Measurements from ENCODE around the gene SLC32A1. TPM values are rescaled to one million over a fixed set of nuclear protein-coding genes. Genes with fewer than 3 reads are reported as not detected.
A peak's percentile ranks its signal among the peaks of the same experiment; 100 is the strongest.

The SLC32A1 gene
- under 1 TPM in 1 of 2 donors, not detected in 1; 0.11 TPM for total RNA-seq

DNA sequence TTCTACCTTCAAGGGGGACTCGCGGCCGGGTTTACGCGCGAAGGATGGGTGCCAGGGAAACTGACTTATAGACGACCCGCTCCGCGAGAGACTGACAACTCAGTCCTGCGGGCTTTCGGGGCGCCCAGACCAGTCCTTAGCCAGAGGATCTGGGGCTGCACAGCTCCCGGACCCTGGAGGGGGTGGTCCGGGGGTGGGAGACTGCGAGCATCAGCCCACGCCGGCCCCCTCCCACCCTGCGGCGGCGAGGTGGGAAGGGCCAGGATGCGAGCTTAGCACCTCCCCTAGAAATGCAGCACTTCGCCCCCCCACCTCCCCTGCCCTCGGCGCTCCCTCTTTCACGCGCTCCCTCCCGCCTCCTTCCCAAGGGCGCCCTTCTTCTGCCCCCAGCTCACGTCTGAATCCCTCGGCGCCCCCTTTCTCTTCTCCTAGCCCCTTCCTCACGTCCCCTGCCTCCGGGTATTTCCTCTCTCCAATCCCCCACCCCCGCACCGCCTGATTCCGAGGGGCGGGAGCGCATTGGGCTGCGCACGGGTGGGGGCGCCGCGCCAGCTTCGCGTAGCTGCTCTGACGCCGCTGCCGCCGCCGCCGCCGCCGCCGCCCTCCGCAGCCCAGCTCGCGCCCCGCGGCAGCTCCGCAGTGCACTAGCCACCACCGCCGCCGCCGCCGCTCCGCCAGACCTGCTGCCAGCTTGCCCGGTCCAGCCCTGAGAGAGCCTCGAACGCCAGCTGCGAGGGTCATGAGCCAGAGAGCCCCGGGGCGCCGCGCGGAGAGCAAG is at the start of gene SLC32A1:
TSS of gene SLC32A1 (plus strand) at position 639 of the 778 bp plus-strand sequence. CDS start 239 bp downstream, outside the sequence.
- Mint-ChIP-seq H3K36me3 (ENCODE audit: low read depth) (peaks cover 10% of the 10 kb centered on the region), H3K4me1 (peaks cover 17% of the 10 kb centered on the region), H3K27me3 (peaks cover 77% of the 10 kb centered on the region), H3K27ac (no peak within 1 kb of the TSS), H3K9me3 (no peaks in the 10 kb centered on the region), H3K4me3 (peak within 1 kb of the TSS; percentile 40)
- ATAC-seq (replicated peaks), result no peak

DNA sequence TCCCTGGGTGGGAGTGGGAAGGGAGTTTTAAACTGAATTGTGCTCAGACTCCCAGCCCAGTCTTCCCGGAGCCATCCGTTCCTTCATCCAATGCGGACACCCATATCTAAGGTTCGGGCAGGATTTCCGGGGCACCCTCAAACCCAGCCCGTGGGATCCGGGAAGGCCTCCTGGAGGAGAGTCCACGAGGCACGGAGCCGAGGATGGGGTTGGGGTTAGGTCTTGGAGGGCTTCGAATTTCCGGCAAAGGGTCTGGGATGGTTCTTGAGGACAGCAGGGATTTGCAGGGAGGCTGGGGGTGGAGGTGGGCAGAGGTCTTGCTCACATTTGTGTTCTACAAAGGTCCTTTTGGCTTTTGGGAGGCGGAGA is 49.5 kb upstream of the SLC32A1 start:
- Mint-ChIP-seq H3K36me3 (ENCODE audit: low read depth) (no peaks in the 10 kb centered on the region), H3K4me1 (peaks cover 4% of the 10 kb centered on the region), H3K27ac (no peak overlapping the region), H3K4me3 (peak overlapping the region; percentile 80), H3K27me3 (peaks cover 21% of the 10 kb centered on the region), H3K9me3 (no peaks in the 10 kb centered on the region)
- ATAC-seq (replicated peaks), result no peak

DNA sequence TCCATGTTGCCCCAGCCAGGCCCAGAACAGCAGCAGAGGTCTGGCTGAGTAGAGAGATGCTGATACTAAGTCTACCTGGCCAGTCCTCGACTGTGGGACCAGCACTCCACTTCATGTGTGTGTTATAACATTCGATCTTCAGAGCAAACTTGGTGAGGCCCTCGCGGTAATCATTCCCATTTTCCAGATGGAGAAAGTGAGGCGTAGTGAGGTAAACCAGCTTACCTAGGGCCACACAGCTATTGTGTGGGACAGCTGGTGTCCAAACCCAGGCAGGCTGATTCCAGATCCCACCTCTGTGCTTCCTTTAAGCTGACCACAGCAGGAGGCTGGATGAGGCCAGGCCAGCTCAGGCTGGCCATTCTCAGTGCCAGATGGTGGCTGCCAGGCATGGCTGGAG is 47.7 kb upstream of the SLC32A1 start:
- no peak for ATAC-seq (replicated peaks)
- peaks cover 10% of the 10 kb centered on the region for H3K9me3 Mint-ChIP-seq
- no peaks in the 10 kb centered on the region for H3K36me3 Mint-ChIP-seq (ENCODE audit: low read depth)
- no peak overlapping the region for H3K27ac Mint-ChIP-seq
- peaks cover 31% of the 10 kb centered on the region for H3K27me3 Mint-ChIP-seq
- no peak overlapping the region for H3K4me3 Mint-ChIP-seq
- H3K4me1 Mint-ChIP-seq, result peaks cover 4% of the 10 kb centered on the region

DNA sequence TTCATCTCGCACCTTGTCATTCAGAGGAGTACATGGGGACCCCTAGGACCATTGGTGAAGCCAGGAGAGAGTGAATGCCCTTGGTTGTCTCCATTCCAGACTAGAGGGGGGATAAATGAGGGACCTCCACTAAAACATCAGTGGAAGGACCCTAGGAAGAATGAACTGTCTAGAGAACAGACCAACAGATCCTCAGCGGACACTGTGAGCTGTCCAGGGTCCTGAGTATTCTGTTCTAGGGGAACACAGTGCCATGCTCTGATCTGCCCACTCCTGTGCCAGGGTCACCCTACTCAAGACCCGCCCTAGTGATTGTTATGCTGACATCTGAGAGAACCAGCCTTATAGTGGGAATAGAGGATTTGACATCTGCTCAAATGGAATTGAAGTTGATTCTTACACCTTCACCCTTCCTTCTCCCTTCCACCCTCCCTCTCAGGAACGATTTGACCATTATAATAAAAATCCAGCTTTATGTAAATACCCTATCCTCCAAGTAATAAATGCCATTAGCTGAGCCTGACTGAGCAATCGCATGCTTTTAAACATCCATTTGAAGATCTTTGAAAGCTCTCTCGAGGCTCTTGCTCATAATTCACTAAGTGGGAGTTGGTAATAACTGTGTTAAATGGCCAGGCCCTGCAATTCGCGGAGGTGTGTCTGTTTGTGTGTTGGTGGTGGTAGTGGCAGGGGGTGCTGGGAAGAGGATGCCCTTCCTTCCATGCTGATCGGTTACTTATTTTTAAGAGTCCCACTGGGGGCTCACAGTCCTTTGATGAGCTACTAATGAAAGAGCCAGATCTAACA is 43.6 kb upstream of the SLC32A1 start:
- H3K36me3 Mint-ChIP-seq (ENCODE audit: low read depth), result no peaks in the 10 kb centered on the region
- no peak overlapping the region for H3K4me3 Mint-ChIP-seq
- peaks cover 55% of the 10 kb centered on the region for H3K27me3 Mint-ChIP-seq
- no peak for ATAC-seq (replicated peaks)
- no peak overlapping the region for H3K27ac Mint-ChIP-seq
- H3K4me1 Mint-ChIP-seq, result no peaks in the 10 kb centered on the region
- peaks cover 10% of the 10 kb centered on the region for H3K9me3 Mint-ChIP-seq

DNA sequence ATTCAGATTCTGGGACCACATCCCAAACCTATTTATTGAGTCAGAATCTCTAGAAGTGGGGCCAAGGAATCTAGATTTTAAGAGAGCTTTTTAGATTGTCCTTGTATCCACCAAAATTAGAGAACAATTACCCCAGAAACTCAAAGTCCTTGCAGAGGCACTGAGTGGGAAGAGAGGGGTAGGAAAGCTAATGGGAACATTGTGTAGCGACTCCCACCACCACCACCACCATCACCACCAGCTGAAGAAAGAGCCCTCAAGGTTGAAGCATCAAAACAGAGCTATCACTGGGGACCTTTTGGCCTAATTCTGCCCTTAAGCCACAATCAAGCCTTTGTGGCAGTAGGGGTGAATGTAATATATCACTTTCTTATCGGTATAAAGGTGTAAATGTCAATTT is 39.0 kb upstream of the SLC32A1 start:
- no peak overlapping the region for H3K27ac Mint-ChIP-seq
- peaks cover 7% of the 10 kb centered on the region for H3K9me3 Mint-ChIP-seq
- no peak for ATAC-seq (replicated peaks)
- H3K4me1 Mint-ChIP-seq, result no peaks in the 10 kb centered on the region
- no peaks in the 10 kb centered on the region for H3K36me3 Mint-ChIP-seq (ENCODE audit: low read depth)
- H3K4me3 Mint-ChIP-seq, result no peak overlapping the region
- peaks cover 68% of the 10 kb centered on the region for H3K27me3 Mint-ChIP-seq

DNA sequence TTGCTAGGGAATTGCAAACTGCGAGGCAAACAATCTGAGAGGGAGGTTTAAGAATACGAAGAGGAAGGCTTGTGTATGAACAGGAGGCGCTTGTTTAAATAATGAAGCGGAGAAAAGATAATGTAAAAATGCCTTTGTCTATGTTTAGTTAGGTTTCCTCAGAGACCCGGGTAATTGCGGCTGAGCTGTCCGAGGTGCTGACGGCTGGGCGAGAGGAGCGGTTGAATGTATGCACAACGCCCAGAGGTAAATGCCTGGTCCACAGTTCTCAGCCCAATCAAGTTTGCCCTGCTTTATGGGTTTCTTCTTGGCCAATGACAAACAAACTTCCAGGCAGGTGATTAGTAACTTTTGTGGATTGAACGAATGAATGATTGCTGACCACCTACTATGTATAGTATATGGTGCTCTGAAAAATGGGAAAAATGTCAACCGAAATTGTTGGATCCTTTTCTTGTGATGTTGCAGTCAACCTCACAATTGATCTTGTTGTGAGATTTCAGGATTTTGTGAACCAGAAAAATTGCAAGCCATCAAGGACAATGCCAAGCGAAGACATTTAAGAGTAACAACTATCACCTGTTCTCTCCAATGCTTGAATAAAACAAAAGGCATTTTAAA is 38.3 kb upstream of the SLC32A1 start:
- Mint-ChIP-seq H3K36me3 (ENCODE audit: low read depth) (no peaks in the 10 kb centered on the region), H3K27me3 (peaks cover 66% of the 10 kb centered on the region), H3K27ac (no peak overlapping the region), H3K4me1 (no peaks in the 10 kb centered on the region), H3K4me3 (no peak overlapping the region), H3K9me3 (peaks cover 4% of the 10 kb centered on the region)
- no peak for ATAC-seq (replicated peaks)

DNA sequence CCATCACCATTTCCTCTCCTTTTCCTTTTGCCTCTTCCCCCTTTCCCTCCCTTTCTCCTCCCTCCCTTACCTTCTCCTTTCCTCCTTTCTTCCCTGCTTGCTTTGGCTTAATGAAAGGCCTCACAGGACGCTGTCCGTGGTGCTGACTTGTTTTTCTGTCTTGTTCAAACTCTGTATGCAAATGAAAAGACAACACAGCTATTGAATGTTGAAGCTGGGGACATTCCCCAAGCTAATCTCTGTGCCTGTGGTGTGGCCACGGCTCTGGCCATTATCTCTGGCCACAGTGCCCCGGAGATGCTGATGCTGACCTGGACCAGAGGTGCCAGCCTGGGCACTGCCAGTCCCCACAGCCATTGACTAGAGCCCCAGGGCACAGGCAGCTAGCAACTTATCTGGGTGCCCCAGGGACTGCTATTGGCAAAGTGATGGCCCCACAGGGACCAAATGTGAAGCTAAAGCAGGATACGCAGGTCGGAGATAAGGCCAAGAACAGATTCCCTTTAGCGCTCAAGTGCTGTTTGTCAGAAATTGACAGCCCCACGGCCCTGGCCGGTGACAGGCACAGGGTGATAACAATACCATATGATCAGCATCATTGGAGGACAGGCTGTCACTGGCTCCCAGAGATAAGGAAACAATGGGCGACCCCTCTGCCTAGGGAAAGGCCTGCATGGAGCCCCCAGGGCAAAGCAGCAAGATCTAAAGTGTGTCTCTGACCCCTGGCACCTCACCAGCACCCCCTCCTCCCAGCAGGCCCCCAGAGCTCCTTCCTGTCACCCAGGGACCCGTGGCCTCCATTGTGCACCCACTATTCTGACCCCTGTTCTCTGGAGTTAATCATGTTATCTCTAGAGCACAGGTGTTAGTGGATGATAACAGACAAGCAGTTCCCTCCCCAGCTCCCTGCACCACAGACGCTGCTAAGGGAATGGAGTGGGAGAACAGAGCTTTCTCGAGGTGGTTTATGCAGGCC is 31.6 kb upstream of the SLC32A1 start:
- no peak for ATAC-seq (replicated peaks)
- Mint-ChIP-seq H3K27me3 (peaks cover 33% of the 10 kb centered on the region), H3K36me3 (ENCODE audit: low read depth) (no peaks in the 10 kb centered on the region), H3K27ac (no peak overlapping the region), H3K9me3 (peaks cover 10% of the 10 kb centered on the region), H3K4me1 (no peaks in the 10 kb centered on the region), H3K4me3 (no peak overlapping the region)

DNA sequence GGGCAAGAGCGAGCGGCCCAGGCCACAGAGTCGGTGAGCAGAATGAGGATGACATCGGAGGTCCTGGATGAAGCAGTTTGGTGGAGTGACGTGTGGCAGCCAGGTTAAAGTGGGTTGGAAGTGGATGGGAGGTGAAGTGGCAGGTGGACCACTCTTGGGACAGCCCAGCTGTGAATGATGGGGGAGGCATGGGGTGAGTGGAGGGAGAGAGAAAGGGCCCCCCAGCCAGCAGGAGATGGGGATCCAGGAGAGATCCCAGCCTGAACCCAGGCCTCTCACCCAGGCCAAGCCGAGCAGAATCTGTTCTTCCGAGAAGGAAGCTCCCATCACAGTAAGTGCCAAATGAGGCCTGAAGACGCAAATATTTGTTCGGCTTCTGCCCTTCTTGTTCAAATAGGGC is 27.0 kb upstream of the SLC32A1 start:
- H3K4me1 Mint-ChIP-seq, result no peaks in the 10 kb centered on the region
- H3K9me3 Mint-ChIP-seq, result peaks cover 8% of the 10 kb centered on the region
- peaks cover 15% of the 10 kb centered on the region for H3K27me3 Mint-ChIP-seq
- ATAC-seq (replicated peaks), result no peak
- H3K4me3 Mint-ChIP-seq, result no peak overlapping the region
- H3K36me3 Mint-ChIP-seq (ENCODE audit: low read depth), result no peaks in the 10 kb centered on the region
- no peak overlapping the region for H3K27ac Mint-ChIP-seq

- peaks cover 5% of the 10 kb centered on the region for H3K9me3 Mint-ChIP-seq
- ATAC-seq (replicated peaks), result no peak
- H3K4me3 Mint-ChIP-seq, result no peak overlapping the region
Measured at GRCh38 chr20:38698541-38698940, 25.7 kb upstream of the SLC32A1 start.

DNA sequence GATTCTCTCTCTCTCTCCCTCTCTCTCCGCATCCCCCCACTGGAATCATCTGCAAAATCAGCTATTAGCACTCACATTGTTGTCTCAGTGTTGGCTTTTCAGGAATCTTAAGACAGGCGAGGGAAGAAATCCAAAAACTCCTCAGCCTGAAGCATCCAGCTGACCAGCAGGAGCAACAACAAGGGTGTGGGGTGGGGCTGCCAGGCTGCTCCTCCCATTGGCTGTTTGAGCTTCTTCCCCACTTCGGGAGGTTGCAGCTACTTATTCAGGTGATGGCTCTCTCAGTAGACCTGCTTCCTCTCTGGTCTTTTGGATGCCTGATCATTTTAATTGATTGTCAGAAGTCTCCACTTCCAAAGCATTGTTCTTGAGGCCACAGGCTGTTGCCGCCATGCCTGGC is 24.1 kb upstream of the SLC32A1 start:
- Mint-ChIP-seq H3K36me3 (ENCODE audit: low read depth) (no peaks in the 10 kb centered on the region), H3K27ac (no peak overlapping the region), H3K4me3 (no peak overlapping the region), H3K4me1 (no peaks in the 10 kb centered on the region), H3K9me3 (no peaks in the 10 kb centered on the region), H3K27me3 (peaks cover 23% of the 10 kb centered on the region)
- no peak for ATAC-seq (replicated peaks)

More at GRCh38 chr20:38698541-38698940, 25.7 kb upstream of the SLC32A1 start:
- H3K36me3 Mint-ChIP-seq (ENCODE audit: low read depth), result no peaks in the 10 kb centered on the region
- peaks cover 19% of the 10 kb centered on the region for H3K27me3 Mint-ChIP-seq
- H3K4me1 Mint-ChIP-seq, result no peaks in the 10 kb centered on the region
- no peak overlapping the region for H3K27ac Mint-ChIP-seq

DNA sequence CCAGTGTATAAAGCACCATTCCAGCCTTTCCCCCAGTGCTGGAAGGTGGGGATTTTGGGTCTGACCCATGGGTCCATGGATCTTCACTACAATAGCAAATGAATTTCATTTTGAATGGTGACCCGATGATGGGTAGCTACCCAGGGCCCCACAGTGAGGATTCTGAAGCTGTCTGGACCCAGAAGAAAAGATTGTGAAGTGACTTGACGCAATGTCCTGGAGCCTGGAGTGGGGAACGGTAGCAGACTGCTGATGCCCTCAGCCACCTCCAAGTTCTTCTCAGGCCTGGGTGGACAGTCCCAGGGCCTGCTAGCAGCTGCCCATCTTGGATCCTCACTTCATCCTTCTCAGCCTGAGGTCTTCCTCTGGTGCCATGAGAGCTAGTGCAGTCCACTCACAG is 23.4 kb upstream of the SLC32A1 start:
- Mint-ChIP-seq H3K4me3 (no peak overlapping the region), H3K9me3 (no peaks in the 10 kb centered on the region), H3K4me1 (no peaks in the 10 kb centered on the region), H3K36me3 (ENCODE audit: low read depth) (no peaks in the 10 kb centered on the region), H3K27me3 (peaks cover 20% of the 10 kb centered on the region), H3K27ac (no peak overlapping the region)
- ATAC-seq (replicated peaks), result no peak

DNA sequence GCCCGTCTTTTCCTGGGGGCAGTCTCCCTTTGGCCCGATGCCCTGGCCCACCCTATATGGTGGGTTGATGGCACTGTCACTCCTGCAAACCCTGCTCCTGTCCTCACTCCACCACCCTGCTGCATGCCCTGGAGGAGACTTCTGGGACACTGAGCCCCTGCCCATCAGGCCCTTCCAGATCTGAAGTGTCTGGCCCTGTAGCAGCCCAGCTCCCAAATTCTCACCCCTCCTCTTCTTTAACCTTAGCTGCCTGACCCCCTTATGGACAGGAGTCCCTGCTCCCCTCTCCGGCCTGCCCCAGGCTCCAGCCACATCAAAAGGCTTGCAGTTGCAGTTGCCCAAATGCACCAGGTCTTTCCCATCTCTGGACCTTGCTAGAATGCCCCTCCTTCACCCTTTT is 20.8 kb upstream of the SLC32A1 start:
- H3K9me3 Mint-ChIP-seq, result no peaks in the 10 kb centered on the region

GRCh38 chr20:38704136-38704535 is 20.1 kb upstream of the SLC32A1 start:
- Mint-ChIP-seq H3K4me3 (no peak overlapping the region), H3K36me3 (ENCODE audit: low read depth) (no peaks in the 10 kb centered on the region), H3K9me3 (no peaks in the 10 kb centered on the region), H3K27me3 (peaks cover 24% of the 10 kb centered on the region), H3K27ac (no peak overlapping the region), H3K4me1 (no peaks in the 10 kb centered on the region)
- no peak for ATAC-seq (replicated peaks)

More for the DNA sequence above, 20.8 kb upstream of the SLC32A1 start:
- Mint-ChIP-seq H3K27ac (no peak overlapping the region), H3K4me3 (no peak overlapping the region), H3K27me3 (peaks cover 23% of the 10 kb centered on the region), H3K4me1 (no peaks in the 10 kb centered on the region), H3K36me3 (ENCODE audit: low read depth) (no peaks in the 10 kb centered on the region)
- no peak for ATAC-seq (replicated peaks)

DNA sequence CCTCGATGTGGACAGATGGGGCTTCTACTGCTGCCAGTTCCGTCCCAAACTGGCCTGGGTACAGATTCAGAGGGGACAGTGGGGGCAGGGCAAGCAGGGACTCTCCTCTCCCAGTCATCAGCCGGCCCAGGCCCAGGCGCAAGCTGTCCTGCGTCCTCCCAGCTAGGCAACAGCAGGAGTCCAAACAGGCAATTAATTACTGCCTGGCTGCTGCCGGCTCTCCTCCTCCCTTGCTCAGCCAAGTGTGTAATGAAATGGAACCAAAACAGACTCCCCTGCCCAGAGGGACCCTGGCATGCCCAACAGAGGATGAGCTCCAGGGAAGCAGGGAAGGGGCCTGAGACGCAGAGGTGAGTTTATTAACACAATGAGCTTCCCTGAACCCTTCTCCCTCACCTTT is 17.8 kb upstream of the SLC32A1 start:
- H3K4me3 Mint-ChIP-seq, result no peak overlapping the region
- H3K9me3 Mint-ChIP-seq, result no peaks in the 10 kb centered on the region
- no peaks in the 10 kb centered on the region for H3K4me1 Mint-ChIP-seq
- no peak overlapping the region for H3K27ac Mint-ChIP-seq
- ATAC-seq (replicated peaks), result no peak
- H3K36me3 Mint-ChIP-seq (ENCODE audit: low read depth), result no peaks in the 10 kb centered on the region
- H3K27me3 Mint-ChIP-seq, result peaks cover 29% of the 10 kb centered on the region
